ENCODE measurements around the gene SLMAP. TPM values are rescaled to one million over a fixed set of nuclear protein-coding genes. Genes with fewer than 3 reads are reported as not detected.

Gene SLMAP
- total RNA-seq, 5 donors from 2014 or later (not counting 1 experiment from before 2014, with no cell fraction given): 57.4 to 78.8 (median 72.3) TPM

- H3K27ac Mint-ChIP-seq: peak overlapping the region in 1 of 2 donors; percentile 40
- ATAC-seq (replicated peaks in 1 of 4) (no peak), DNase-seq (no peak)
- Histone ChIP-seq H3K27me3 (replicated peaks in 1 of 2; ENCODE audit: control insufficient read depth in 2 of 2, extremely low read depth in 1 of 2, insufficient read depth in 2 of 2, low read length in 1 of 2) (no peaks in the 10 kb centered on the region), H3K4me1 (ENCODE audit: control insufficient read depth in 1 of 2, extremely low read depth in 1 of 2, insufficient read depth in 2 of 2, low read length in 2 of 2) (peaks cover 0 to 2% of the 10 kb centered on the region in 2 experiments), H3K9me3 (no peaks in the 10 kb centered on the region), H3K4me3 (ENCODE audit: control insufficient read depth in 1 of 2, extremely low read depth in 1 of 2, low read length in 1 of 2) (no peak overlapping the region), H3K36me3 (ENCODE audit: control insufficient read depth in 2 of 2, extremely low read depth in 1 of 2, insufficient read depth in 1 of 2, low read length in 1 of 2) (peaks cover 0 to 4% of the 10 kb centered on the region in 2 donors), H3K27ac (ENCODE audit: low read length) (no peak overlapping the region)
- ChIA-PET CTCF (interaction anchor here in 1 of 2 donors (0.8 to 1.7 kb wide), 4 partner anchors 13 to 429 kb away, joined by 3 to 13 read pairs (median 4); partner anchors contain the start of gene SLMAP), POLR2A (interaction anchor here in 1 of 2 donors (0.7 kb wide), 1 partner anchor 261 kb away, joined by 4 read pairs; no protein-coding TSS in a partner anchor)
- peaks cover 6% of the 10 kb centered on the region for H3K36me3 Mint-ChIP-seq
- peaks cover 14 to 41% (median 31%) of the 10 kb centered on the region in 3 donors for H3K4me1 Mint-ChIP-seq
- H3K4me3 Mint-ChIP-seq: no peak overlapping the region
- no peaks in the 10 kb centered on the region for H3K27me3 Mint-ChIP-seq
- H3K9me3 Mint-ChIP-seq: no peaks in the 10 kb centered on the region
- 100% methylated on average over 1 of the region's 1 CpG for WGBS (ENCODE audit: insufficient coverage)
Measured at GRCh38 chr3:57826245-57826951, 70.3 kb downstream of the SLMAP start.

- Mint-ChIP-seq H3K27ac (no peak overlapping the region), H3K27me3 (no peaks in the 10 kb centered on the region), H3K36me3 (peaks cover 10% of the 10 kb centered on the region), H3K4me3 (no peak overlapping the region), H3K4me1 (peaks cover 14 to 37% (median 27%) of the 10 kb centered on the region in 3 donors), H3K9me3 (no peaks in the 10 kb centered on the region)
- CTCF ChIA-PET: interaction anchor here in 1 of 2 donors (1.2 to 1.7 kb wide), 2 partner anchors 13 to 430 kb away, joined by 3 to 13 read pairs; no protein-coding TSS in a partner anchor
- POLR2A ChIA-PET: interaction anchor here in 1 of 2 donors (0.6 kb wide), 1 partner anchor 270 kb away, joined by 3 read pairs; no protein-coding TSS in a partner anchor
- Histone ChIP-seq H3K36me3 (ENCODE audit: control insufficient read depth in 2 of 2, extremely low read depth in 1 of 2, insufficient read depth in 1 of 2, low read length in 1 of 2) (peaks cover 0 to 10% of the 10 kb centered on the region in 2 donors), H3K27ac (ENCODE audit: low read length) (no peak overlapping the region), H3K27me3 (replicated peaks in 1 of 2; ENCODE audit: control insufficient read depth in 2 of 2, extremely low read depth in 1 of 2, insufficient read depth in 2 of 2, low read length in 1 of 2) (no peaks in the 10 kb centered on the region), H3K4me3 (ENCODE audit: control insufficient read depth in 1 of 2, extremely low read depth in 1 of 2, low read length in 1 of 2) (no peak overlapping the region), H3K9me3 (no peaks in the 10 kb centered on the region), H3K4me1 (ENCODE audit: control insufficient read depth in 1 of 2, extremely low read depth in 1 of 2, insufficient read depth in 2 of 2, low read length in 2 of 2) (peaks cover 0 to 2% of the 10 kb centered on the region in 2 experiments)
- DNase-seq: no peak
- no CpG with 5 or more reads among the region's 1 CpG for WGBS (ENCODE audit: insufficient coverage)
- ATAC-seq (replicated peaks in 1 of 4): no peak
Measured at GRCh38 chr3:57826952-57827723, 71.0 kb downstream of the SLMAP start.

GRCh38 chr3:57827757-57828156 is 71.6 kb downstream of the SLMAP start:
- Histone ChIP-seq H3K36me3 (ENCODE audit: control insufficient read depth in 2 of 2, extremely low read depth in 1 of 2, insufficient read depth in 1 of 2, low read length in 1 of 2) (peaks cover 0 to 15% of the 10 kb centered on the region in 2 donors), H3K4me1 (ENCODE audit: control insufficient read depth in 1 of 2, extremely low read depth in 1 of 2, insufficient read depth in 2 of 2, low read length in 2 of 2) (peaks cover 0 to 2% of the 10 kb centered on the region in 2 experiments), H3K4me3 (ENCODE audit: control insufficient read depth in 1 of 2, extremely low read depth in 1 of 2, low read length in 1 of 2) (no peak overlapping the region), H3K27ac (ENCODE audit: low read length) (no peak overlapping the region), H3K9me3 (no peaks in the 10 kb centered on the region), H3K27me3 (replicated peaks in 1 of 2; ENCODE audit: control insufficient read depth in 2 of 2, extremely low read depth in 1 of 2, insufficient read depth in 2 of 2, low read length in 1 of 2) (no peaks in the 10 kb centered on the region)
- Mint-ChIP-seq H3K27ac (no peak overlapping the region), H3K9me3 (no peaks in the 10 kb centered on the region), H3K36me3 (peaks cover 14% of the 10 kb centered on the region), H3K4me1 (peaks cover 14 to 34% (median 27%) of the 10 kb centered on the region in 3 donors), H3K27me3 (no peaks in the 10 kb centered on the region), H3K4me3 (no peak overlapping the region)
- no CpG with 5 or more reads among the region's 4 CpGs for WGBS (ENCODE audit: insufficient coverage)
- ChIA-PET CTCF (no interaction called here), POLR2A (interaction anchor here in 1 of 2 donors (0.5 kb wide), 1 partner anchor 46 kb away, joined by 4 read pairs; no protein-coding TSS in a partner anchor)
- no peak for ATAC-seq (replicated peaks in 1 of 4)
- DNase-seq: no peak

GRCh38 chr3:57832486-57832885 is 76.4 kb downstream of the SLMAP start:
- Mint-ChIP-seq H3K27ac (no peak overlapping the region), H3K4me3 (no peak overlapping the region), H3K36me3 (peaks cover 15% of the 10 kb centered on the region), H3K4me1 (peaks cover 0 to 6% (median 3%) of the 10 kb centered on the region in 3 donors), H3K9me3 (no peaks in the 10 kb centered on the region), H3K27me3 (no peaks in the 10 kb centered on the region)
- H3K27ac ChIP-seq (ENCODE audit: low read length): no peak overlapping the region
- POLR2A ChIA-PET: interaction anchor here in 1 of 2 donors (0.6 kb wide), 1 partner anchor 79 kb away, joined by 5 read pairs; no protein-coding TSS in a partner anchor
- H3K4me1 ChIP-seq (ENCODE audit: control insufficient read depth in 1 of 2, extremely low read depth in 1 of 2, insufficient read depth in 2 of 2, low read length in 2 of 2): no peaks in the 10 kb centered on the region
- no peaks in the 10 kb centered on the region for H3K27me3 ChIP-seq (replicated peaks in 1 of 2; ENCODE audit: control insufficient read depth in 2 of 2, extremely low read depth in 1 of 2, insufficient read depth in 2 of 2, low read length in 1 of 2)
- ATAC-seq (replicated peaks in 1 of 4) (no peak), DNase-seq (no peak)
- H3K9me3 ChIP-seq: no peaks in the 10 kb centered on the region
- no peak overlapping the region for H3K4me3 ChIP-seq (ENCODE audit: control insufficient read depth in 1 of 2, extremely low read depth in 1 of 2, low read length in 1 of 2)
- CTCF ChIA-PET: interaction anchor here in 1 of 2 donors (0.6 kb wide), 2 partner anchors 88 to 789 kb away, joined by 3 to 7 read pairs; no protein-coding TSS in a partner anchor
- H3K36me3 ChIP-seq (ENCODE audit: control insufficient read depth in 2 of 2, extremely low read depth in 1 of 2, insufficient read depth in 1 of 2, low read length in 1 of 2): peaks cover 0 to 19% of the 10 kb centered on the region in 2 donors

- ATAC-seq (replicated peaks in 1 of 4) (no peak), DNase-seq (no peak)
- Histone ChIP-seq H3K9me3 (no peaks in the 10 kb centered on the region), H3K27ac (ENCODE audit: low read length) (no peak overlapping the region), H3K4me3 (ENCODE audit: control insufficient read depth in 1 of 2, extremely low read depth in 1 of 2, low read length in 1 of 2) (no peak overlapping the region), H3K4me1 (ENCODE audit: control insufficient read depth in 1 of 2, extremely low read depth in 1 of 2, insufficient read depth in 2 of 2, low read length in 2 of 2) (no peaks in the 10 kb centered on the region), H3K36me3 (ENCODE audit: control insufficient read depth in 2 of 2, extremely low read depth in 1 of 2, insufficient read depth in 1 of 2, low read length in 1 of 2) (peaks cover 0 to 19% of the 10 kb centered on the region in 2 donors), H3K27me3 (replicated peaks in 1 of 2; ENCODE audit: control insufficient read depth in 2 of 2, extremely low read depth in 1 of 2, insufficient read depth in 2 of 2, low read length in 1 of 2) (no peaks in the 10 kb centered on the region)
- Mint-ChIP-seq H3K9me3 (no peaks in the 10 kb centered on the region), H3K36me3 (peaks cover 15% of the 10 kb centered on the region), H3K27ac (no peak overlapping the region), H3K4me3 (no peak overlapping the region), H3K27me3 (no peaks in the 10 kb centered on the region), H3K4me1 (peaks cover 0 to 6% (median 4%) of the 10 kb centered on the region in 3 donors)
- POLR2A ChIA-PET: interaction anchor here in 1 of 2 donors (0.6 kb wide), 1 partner anchor 79 kb away, joined by 5 read pairs; no protein-coding TSS in a partner anchor
- CTCF ChIA-PET: interaction anchor here in 1 of 2 donors (0.6 kb wide), 2 partner anchors 88 to 789 kb away, joined by 3 to 7 read pairs; no protein-coding TSS in a partner anchor
- no CpG with 5 or more reads among the region's 1 CpG for WGBS (ENCODE audit: insufficient coverage)
Measured at GRCh38 chr3:57832900-57833313, 76.8 kb downstream of the SLMAP start.

- Mint-ChIP-seq H3K4me3 (no peak overlapping the region), H3K27me3 (no peaks in the 10 kb centered on the region), H3K27ac (no peak overlapping the region), H3K4me1 (peaks cover 0 to 10% (median 8%) of the 10 kb centered on the region in 3 donors), H3K36me3 (peaks cover 15% of the 10 kb centered on the region), H3K9me3 (no peaks in the 10 kb centered on the region)
- H3K4me1 ChIP-seq (ENCODE audit: control insufficient read depth in 1 of 2, extremely low read depth in 1 of 2, insufficient read depth in 2 of 2, low read length in 2 of 2): no peaks in the 10 kb centered on the region
- H3K36me3 ChIP-seq (ENCODE audit: control insufficient read depth in 2 of 2, extremely low read depth in 1 of 2, insufficient read depth in 1 of 2, low read length in 1 of 2): peaks cover 0 to 19% of the 10 kb centered on the region in 2 donors
- H3K9me3 ChIP-seq: no peaks in the 10 kb centered on the region
- ATAC-seq (replicated peaks in 1 of 4) (no peak), DNase-seq (no peak)
- H3K4me3 ChIP-seq (ENCODE audit: control insufficient read depth in 1 of 2, extremely low read depth in 1 of 2, low read length in 1 of 2): no peak overlapping the region
- no peaks in the 10 kb centered on the region for H3K27me3 ChIP-seq (replicated peaks in 1 of 2; ENCODE audit: control insufficient read depth in 2 of 2, extremely low read depth in 1 of 2, insufficient read depth in 2 of 2, low read length in 1 of 2)
- CTCF ChIA-PET: interaction anchor here in 1 of 2 donors (0.7 kb wide), 1 partner anchor 435 kb away, joined by 3 read pairs; no protein-coding TSS in a partner anchor
- POLR2A ChIA-PET: no interaction called here
- no peak overlapping the region for H3K27ac ChIP-seq (ENCODE audit: low read length)
- WGBS (ENCODE audit: insufficient coverage): no CpG with 5 or more reads among the region's 1 CpG
Measured at GRCh38 chr3:57833763-57834162, 77.7 kb downstream of the SLMAP start.

All from T-cell (primary cell).